GM21526 (cell line): ENCODE measurements around the gene TPD52L2.
A peak's percentile ranks its signal among the peaks of the same experiment; 100 is the strongest.
"Not testable (repeated sequence)": the region's sequence is repeated elsewhere in the genome, so short reads cannot be mapped to it uniquely, and the experiment has no call there.

ENCODE experiments used
- ATAC-seq: cut with Tn5 transposase; IDR thresholded peaks from one replicate; pipeline ENCODE4 v1.9.1; 2021; ENCODE audit warnings: moderate library complexity; ENCODE audit not compliant: unreplicated experiment, low FRiP score

The TPD52L2 gene

DNA sequence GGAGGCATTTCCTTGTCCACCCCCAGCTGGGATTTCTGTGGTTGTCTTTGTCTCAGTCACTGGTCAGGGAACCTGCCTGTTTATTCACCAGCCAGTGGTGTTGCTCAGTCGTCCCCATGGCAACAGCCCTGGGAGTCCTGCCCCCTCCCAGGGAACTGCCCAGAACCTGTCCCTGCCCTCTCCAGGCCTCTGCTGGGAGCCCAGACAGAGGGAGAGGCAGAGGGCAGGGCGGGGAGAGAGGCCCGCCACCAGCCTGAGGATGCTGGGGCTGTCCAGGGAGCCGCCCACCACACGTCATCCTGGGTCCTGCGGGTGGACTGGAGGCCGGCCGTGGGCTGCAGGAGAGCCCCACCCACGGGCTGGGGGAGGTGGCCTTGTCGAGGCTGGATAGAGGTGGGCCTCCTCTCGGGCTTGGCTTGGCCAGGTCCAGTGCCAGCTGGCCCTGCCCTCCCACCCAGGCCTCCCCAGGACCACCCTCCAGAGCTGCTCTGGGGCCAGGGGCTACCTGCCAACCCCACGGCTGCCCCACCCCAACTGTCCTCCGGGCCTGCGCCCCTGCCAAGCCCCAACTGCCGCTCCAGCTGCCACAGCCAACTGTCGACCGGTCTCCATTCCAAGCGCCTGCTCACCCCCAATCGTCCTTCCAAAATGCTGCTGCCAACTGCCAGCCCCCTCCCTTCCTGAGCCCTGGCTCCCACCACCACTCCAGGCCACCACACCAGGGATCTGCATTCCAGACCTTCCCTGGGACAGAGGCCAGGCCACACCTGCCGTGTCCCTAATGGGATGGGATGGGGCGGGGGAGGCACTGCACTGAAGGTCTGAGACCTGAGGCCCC, 29.8 kb upstream of the TPD52L2 start:
- ATAC-seq, result no peak

GRCh38 chr20:63836458-63837344, 28.4 kb upstream of the TPD52L2 start:
- ATAC-seq, result no peak

- ATAC-seq, result no peak
These were observed 27.6 kb upstream of the TPD52L2 start for GRCh38 chr20:63837479-63837878.

GRCh38 chr20:63839620-63840019, 25.4 kb upstream of the TPD52L2 start:
- ATAC-seq, result no peak

DNA sequence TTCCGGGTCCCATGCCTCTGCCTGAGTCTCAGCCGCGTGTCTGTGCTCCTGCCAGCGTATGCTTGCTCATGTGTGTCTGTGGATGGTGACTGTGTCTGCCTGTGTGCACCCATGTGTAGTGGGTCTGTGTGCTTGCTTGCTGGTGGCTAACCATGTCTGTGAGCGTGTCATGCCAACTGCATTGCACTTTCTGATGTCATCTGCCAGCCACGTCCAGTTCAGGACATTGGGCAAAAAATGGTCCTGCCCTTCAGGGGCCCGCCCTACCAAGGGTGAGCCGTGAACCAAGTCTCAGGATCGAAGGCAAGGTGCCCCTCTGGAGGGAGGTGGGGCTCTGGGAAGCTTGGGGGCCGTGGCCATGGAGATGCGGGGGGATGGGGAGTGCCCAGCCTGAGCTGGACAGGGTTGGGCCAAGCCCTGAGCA, 24.7 kb upstream of the TPD52L2 start:
- ATAC-seq, result no peak

DNA sequence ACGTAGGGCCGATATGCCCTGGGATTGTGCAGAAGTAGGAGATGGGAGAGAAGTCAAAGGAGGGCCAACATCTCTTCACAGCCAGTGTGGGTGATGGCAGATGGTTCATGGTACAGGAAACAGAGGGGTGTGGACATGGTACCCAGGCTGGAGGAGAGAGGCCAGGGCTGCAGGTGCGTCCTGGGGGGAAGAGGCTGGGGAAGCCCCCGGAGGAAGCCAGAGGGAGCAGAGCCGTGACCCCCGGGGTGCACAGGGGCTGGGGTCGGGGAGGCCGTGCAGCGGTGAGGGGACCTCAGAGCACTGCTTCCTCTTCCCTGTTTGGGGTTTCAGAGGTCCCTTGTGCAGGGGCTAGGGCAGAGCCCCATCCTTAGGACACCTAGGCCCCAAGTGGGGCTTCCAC, 22.8 kb upstream of the TPD52L2 start:
- no peak for ATAC-seq

GRCh38 chr20:63843222-63843621, 21.8 kb upstream of the TPD52L2 start:
- ATAC-seq, result no peak

DNA sequence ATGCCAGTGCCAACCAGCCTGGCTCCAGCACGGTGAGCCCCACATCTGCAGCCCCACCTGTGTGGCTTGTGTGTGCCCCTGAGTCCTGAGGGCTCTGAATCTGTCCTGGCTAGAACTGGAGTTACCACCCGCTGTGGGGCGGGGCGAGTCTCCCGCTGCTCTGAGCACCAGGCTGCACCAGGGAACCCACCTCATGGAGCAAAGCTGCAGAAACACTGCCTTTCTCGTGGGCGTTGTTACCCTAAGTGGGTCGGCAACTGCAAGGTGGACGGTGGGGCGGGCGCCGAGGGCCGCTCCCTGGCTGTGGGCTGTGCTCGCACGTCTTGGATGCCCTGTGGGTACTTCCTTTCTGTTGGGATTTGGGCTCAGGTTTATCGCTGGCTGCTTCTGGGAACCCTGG, 21.3 kb upstream of the TPD52L2 start:
- no peak for ATAC-seq

DNA sequence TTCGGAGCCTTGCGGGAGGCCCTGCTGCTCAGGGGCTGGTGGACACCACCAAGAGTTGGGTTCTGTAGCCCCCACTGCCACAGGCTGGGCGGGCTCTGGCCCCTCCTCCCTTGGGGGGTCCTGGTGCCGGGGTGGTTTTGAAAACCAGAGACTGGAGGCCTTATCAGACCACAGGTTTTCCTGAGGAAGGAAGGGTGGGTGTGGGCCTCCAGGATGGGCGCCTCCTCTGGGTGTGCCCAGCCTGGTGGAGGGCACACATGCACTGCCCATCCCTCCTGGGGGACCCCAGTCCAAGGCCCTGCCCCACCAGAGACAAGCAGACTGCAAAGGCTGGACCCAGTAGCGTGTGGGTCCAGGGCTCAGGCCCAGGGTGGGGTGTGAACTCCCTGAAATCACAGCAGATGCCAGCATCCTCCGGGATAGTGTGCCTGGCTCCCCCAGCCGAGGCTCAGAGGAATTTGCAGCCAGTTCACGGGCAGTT, 20.5 kb upstream of the TPD52L2 start:
- ATAC-seq, result no peak

DNA sequence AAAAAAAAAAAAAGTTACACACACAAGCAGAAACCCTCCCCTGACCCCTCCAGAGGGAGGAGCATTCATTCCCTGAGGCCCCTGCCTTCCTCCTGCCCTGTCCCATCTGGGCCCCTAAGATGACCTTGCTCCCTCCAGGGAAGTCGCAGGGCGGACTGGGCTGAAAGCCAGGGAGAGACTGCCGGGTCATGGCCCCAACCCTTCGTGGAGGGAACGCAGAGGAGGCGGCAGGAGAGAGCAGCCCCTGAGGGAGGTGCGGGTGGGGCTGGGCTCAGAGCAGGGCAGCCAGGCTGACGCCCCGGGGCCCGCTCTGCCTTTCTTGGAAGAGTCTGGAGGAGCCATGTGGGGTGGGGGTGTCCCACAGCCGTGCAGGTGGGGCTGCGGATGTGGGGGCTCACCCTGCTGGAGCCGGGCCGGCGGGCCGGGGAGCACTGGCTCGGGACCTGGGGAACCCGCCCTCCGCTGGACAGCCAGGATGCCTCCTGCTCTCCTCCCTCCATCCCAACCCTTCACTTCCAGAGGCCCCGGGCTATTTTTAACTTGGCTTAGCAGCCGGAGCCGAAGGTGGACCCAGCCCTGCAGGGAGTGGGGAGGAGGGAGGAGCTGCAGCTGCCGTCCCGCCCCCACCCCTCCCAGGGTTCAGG, 18.8 kb upstream of the TPD52L2 start:
- no peak for ATAC-seq

- no peak for ATAC-seq
These were observed 18.2 kb upstream of the TPD52L2 start for GRCh38 chr20:63846888-63847236.

DNA sequence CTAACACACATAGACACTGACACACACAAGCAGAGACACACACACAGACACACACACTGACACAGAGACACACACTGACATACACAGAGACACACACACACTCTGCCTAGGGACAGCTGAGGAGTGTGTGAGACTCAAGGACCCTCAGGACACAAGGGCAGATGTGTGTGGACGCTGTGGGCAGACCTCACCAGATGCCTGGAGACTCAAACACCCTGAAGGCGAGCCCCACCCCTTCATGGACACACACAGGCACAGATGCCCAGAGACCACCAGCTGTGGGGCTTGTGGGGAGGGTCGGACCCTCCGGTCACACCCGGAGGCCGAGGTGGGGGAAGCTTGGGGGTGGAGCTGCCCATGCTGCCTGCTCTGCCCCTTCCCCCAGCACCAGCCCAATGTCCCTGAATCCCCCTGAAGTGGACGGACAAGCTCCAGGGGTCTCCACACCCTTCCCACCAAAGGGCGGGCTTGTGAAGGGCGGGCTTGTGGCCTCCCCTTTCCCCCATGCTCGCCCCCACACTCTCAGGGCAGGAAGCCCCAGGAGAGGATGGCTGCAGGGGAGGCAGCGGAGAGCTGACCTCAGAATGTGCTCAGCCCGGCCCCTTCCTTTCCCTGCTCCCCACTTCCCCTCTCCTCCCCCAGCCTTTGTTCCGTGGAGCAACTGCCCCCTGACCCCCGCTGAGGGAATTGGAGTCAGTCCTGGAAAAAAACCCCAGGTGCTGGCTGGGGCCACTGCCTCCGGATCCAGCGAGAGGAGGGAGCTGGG, 17.6 kb upstream of the TPD52L2 start:
- no peak for ATAC-seq

DNA sequence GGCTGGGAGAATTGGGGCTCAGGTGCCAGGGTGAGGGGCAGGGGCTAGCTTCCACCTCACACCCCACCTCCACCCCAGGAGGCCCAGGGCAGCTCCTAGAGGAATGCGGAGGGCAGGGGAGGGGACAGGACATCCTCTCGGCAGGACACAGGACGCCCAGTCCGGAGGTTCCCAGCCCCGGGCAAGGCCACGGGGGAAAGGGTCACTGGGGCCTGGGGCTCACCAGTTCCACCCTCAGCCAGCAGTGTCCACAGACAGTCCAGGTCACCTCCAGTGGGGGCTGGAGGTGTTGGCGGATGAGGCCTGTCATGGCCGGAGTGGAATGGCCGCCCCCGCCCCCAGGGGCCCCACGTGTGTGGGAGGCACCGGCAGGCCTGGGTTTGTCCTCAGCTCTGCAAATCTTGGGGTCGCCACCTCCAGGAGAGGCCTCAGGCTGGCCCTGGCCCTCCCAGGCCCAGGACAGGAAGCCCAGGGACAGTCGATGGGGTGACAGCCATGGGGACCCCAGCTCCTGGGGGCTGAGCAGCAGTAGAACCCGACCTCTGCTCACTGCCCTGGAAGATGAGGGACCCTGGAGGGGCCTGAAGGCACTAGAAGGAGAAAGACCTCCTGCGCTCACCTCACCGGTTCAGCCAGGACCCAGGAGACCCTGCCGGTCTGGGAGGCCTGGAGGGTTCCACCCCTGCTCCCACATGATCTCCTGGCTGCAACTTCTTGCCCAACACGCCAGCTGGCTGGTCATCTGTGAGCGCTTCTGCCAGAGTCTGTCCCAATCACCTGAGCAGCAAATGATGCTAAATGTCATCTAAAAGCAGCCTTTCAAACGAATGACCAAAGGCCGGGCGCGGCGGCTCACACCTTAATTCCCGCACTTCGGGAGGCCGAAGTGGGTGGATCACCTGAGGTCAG, 16.8 kb upstream of the TPD52L2 start:
- ATAC-seq, result no peak

- ATAC-seq, result peak; percentile 63
These were observed 14.2 kb upstream of the TPD52L2 start for GRCh38 chr20:63850689-63851547.

DNA sequence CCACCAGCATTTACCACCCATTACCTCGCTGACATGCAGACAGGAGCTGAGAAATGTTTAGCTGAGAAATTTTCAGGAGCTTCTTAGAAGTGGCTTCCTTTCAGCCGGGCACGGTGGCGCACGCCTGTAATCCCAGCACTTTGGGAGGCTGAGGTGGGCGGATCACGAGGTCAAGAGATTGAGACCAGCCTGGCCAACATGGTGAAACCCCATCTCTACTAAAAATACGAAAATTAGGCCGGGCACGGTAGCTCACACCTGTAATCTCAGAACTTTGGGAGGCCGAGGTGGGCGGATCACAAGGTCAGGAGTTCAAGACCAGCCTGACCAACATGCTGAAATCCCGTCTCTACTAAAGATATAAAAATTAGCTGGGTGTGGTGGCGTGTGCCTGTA, 13.5 kb upstream of the TPD52L2 start:
- not testable (repeated sequence) for ATAC-seq

DNA sequence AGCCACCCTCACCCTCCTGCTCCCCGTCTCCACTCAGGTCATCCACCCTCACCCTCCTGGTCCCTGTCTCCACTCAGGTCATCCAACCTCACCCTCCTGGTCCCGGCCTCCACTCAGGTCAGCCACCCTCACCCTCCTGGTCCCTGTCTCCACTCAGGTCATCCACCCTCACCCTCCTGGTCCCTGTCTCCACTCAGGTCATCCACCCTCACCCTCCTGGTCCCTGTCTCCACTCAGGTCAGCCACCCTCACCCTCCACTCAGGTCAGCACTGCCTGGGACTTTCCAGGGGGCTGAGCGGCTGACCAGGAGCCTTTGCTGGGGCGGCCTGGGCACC, 11.4 kb upstream of the TPD52L2 start:
- ATAC-seq, result not testable (repeated sequence)

- no peak for ATAC-seq
These were observed 10.9 kb upstream of the TPD52L2 start for GRCh38 chr20:63854069-63854765.
